A673 (cell line): Measurements from ENCODE around the gene FKBP5.

Source experiments
- EZH2 ChIP-seq: fragments of 200-600 bp; sonication (generic); IDR thresholded peaks from 2 replicates; pipeline ENCODE4 v1.6.1; 2017; ENCODE audit warnings: borderline replicate concordance, low read depth, mild to moderate bottlenecking, mixed read lengths, antibody characterized with exemption, low read length; ENCODE audit not compliant: poor library complexity, severe bottlenecking
- TF ChIP-seq, protein P1 (sequence below): fragments of 300-800, 200-600 bp; sonication (generic); conservative IDR thresholded peaks from 2 replicates; pipeline ENCODE4 v1.5.1; 2017; ENCODE audit warnings: low read depth, mild to moderate bottlenecking, antibody characterized with exemption, low read length, moderate library complexity, mixed read lengths

DNA sequence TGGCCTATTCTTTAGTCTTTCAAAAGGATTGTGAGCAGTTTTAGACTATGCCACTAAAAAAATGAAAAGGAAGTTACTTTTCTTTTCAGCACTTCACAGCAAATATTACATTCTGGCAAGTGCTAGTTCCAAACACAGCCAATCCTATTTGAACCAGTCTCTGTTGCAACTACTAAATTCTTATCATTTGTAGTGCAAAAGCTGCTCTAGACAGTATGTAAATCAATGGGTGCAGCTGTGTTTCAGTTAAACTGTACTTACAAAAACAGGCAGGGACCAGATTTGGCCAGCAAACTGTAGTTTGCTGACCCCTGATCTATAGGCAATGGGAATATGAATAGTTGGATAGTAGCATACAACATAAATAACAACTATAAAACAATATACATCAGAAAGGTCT lies 107.9 kb downstream of the FKBP5 start:
- TF ChIP-seq, protein P1, sequence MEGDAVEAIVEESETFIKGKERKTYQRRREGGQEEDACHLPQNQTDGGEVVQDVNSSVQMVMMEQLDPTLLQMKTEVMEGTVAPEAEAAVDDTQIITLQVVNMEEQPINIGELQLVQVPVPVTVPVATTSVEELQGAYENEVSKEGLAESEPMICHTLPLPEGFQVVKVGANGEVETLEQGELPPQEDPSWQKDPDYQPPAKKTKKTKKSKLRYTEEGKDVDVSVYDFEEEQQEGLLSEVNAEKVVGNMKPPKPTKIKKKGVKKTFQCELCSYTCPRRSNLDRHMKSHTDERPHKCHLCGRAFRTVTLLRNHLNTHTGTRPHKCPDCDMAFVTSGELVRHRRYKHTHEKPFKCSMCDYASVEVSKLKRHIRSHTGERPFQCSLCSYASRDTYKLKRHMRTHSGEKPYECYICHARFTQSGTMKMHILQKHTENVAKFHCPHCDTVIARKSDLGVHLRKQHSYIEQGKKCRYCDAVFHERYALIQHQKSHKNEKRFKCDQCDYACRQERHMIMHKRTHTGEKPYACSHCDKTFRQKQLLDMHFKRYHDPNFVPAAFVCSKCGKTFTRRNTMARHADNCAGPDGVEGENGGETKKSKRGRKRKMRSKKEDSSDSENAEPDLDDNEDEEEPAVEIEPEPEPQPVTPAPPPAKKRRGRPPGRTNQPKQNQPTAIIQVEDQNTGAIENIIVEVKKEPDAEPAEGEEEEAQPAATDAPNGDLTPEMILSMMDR: no peak
- TF ChIP-seq EZH2: no peak
